PC-9 (cell line): ENCODE results near the gene TBC1D13. TPM values are rescaled to one million over a fixed set of nuclear protein-coding genes. Genes with fewer than 3 reads are reported as not detected.

Experiments used
- BruUV-seq: library from RNA; stranded (reverse); fragments of 400-500 nt; replicated peaks from 2 replicates; lab custom pipeline; 2021; lab: Mats Ljungman, UMichigan
- CTCF ChIA-PET: fragments of 300-600 bp; sonication (Branson Sonifier 250); formaldehyde crosslinking; loops from one replicate; lab custom pipeline; 2022; ENCODE audit warnings: antibody characterized with exemption; lab: Charles Lee
- POLR2A ChIA-PET: fragments of 300-600 bp; sonication (Branson Sonifier 250); formaldehyde crosslinking; loops from one replicate; lab custom pipeline; 2022; ENCODE audit warnings: antibody characterized with exemption; ENCODE audit not compliant: unreplicated experiment; lab: Charles Lee
- DNase-seq, 2 experiments: peaks; one replicate each; pipeline versions ENCODE4 v3.0.0 to v3.0.0-alpha.2; 2015 to 2022; ENCODE audit warnings: mixed read lengths in 1 of 2
- H2AFZ ChIP-seq: fragments of 200-600 bp; sonication (generic); 2 replicates; pipeline ENCODE4 v1.8.1; 2017; ENCODE audit warnings: antibody characterized with exemption
- H3F3A ChIP-seq: fragments of 200-600 bp; sonication (generic); 2 replicates; pipeline ENCODE4 v1.8.1; 2017; ENCODE audit warnings: antibody characterized with exemption, mild to moderate bottlenecking, low read depth; ENCODE audit not compliant: insufficient read depth
- H3K27ac ChIP-seq: fragments of 200-600 bp; sonication (generic); 2 replicates; pipeline ENCODE4 v1.6.1; 2016; ENCODE audit warnings: mixed run types
- H3K27me3 ChIP-seq: fragments of 200-600 bp; sonication (generic); 2 replicates; pipeline ENCODE4 v1.6.1; 2016; ENCODE audit warnings: low read depth, mixed run types; ENCODE audit not compliant: insufficient read depth
- H3K36me3 ChIP-seq: fragments of 200-600 bp; sonication (generic); 2 replicates; pipeline ENCODE4 v1.6.1; 2016; ENCODE audit warnings: low read depth, mixed run types
- H3K4me1 ChIP-seq: fragments of 200-600 bp; sonication (generic); replicated peaks from 2 replicates; pipeline ENCODE4 v1.6.1; 2016; ENCODE audit warnings: mixed run types; ENCODE audit not compliant: insufficient read depth
- H3K4me2 ChIP-seq: fragments of 200-600 bp; sonication (generic); 2 replicates; pipeline ENCODE4 v1.6.1; 2017; ENCODE audit warnings: mixed run types
- H3K4me3 ChIP-seq: fragments of 200-600 bp; sonication (generic); 2 replicates; pipeline ENCODE4 v1.6.1; 2016; ENCODE audit warnings: mixed run types
- H3K79me2 ChIP-seq: fragments of 200-600 bp; sonication (generic); 2 replicates; pipeline ENCODE4 v1.6.1; 2017; ENCODE audit warnings: low read depth, mixed run types
- H3K9me2 ChIP-seq: fragments of 200-600 bp; sonication (generic); 2 replicates; pipeline ENCODE4 v1.8.1; 2017; ENCODE audit warnings: mild to moderate bottlenecking; ENCODE audit not compliant: insufficient read depth
- H3K9me3 ChIP-seq: fragments of 200-600 bp; sonication (generic); 2 replicates; pipeline ENCODE4 v1.8.1; 2016; ENCODE audit warnings: low read depth; ENCODE audit not compliant: insufficient read depth
- H4K20me1 ChIP-seq: fragments of 200-600 bp; sonication (generic); 2 replicates; pipeline ENCODE4 v1.8.1; 2017; ENCODE audit not compliant: insufficient read depth
- EZH2 ChIP-seq: fragments of 200-600 bp; sonication (generic); IDR thresholded peaks from 2 replicates; pipeline ENCODE4 v1.8.0; 2017; ENCODE audit warnings: antibody characterized with exemption, low read depth
- intact Hi-C: fragments of 100-400 bp; cut with micrococcal nuclease; formaldehyde crosslinking; loops from one replicate; pipeline ENCODE4 v1.10.0; 2022; ENCODE audit not compliant: unreplicated experiment
- total RNA-seq: library from RNA; stranded (reverse); gene quantifications from 2 replicates; pipeline ENCODE4 v1.2.3, GENCODE V29; 2021
- TF ChIP-seq, protein P1 (sequence below): fragments of 200-600 bp; sonication (generic); conservative IDR thresholded peaks from 2 replicates; pipeline ENCODE4 v1.6.1; 2017; ENCODE audit warnings: mixed run types, antibody characterized with exemption, mild to moderate bottlenecking, moderate library complexity

TBC1D13 gene
- total RNA-seq, 1 experiment from 2014 or later, result 41.9 TPM

DNA sequence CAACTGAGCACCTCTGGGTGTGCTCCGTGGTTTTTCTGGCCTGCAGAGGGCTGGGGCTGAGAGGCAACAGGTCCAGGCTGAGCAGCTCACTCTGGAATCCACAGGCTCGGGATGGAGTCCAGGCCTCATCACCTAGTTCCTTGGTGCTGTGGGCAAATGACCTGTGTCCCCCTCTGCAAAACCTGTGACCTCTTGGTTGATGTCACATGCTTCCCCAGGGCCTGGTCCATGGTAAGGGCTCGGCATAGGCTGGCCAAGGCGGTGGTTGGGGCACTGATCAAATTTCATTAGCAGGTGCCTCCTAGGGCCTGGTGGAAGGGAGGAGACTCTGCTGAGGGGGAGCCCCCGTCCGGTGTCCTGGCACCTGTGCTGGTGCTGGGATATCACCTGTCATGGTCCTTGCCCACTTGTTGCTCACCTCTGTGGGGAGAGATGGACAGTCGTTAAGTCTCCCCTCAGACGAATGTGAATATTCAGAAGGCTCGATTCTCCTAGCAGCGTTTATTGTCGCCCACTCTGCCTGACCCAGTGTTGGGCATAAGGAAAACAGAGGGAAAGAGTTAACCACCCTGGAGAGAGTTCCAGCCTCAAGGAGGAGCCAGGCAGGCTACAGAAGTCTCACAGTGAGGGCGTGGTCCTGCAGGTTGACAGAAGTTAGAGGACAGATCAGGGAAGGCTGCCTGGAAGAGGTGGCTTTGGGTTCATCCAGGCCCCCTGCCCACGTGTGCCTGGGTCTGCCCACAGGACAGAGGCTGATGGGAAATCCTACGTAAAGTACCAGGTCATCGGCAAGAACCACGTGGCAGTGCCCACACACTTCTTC is 34.7 kb downstream of the TBC1D13 start:
- H3K27me3 ChIP-seq, result no peaks in the 10 kb centered on the region
- BruUV-seq, result no TSS peak
- no peaks in the 10 kb centered on the region for H3K9me3 ChIP-seq
- H3K9me2 ChIP-seq, result no peaks in the 10 kb centered on the region
- no peak overlapping the region for H2AFZ ChIP-seq
- peaks cover 5% of the 10 kb centered on the region; the same call in 1 of the 2 replicates for H4K20me1 ChIP-seq
- no peaks in the 10 kb centered on the region for H3K79me2 ChIP-seq
- intact Hi-C loops, result no loop called here
- ChIA-PET POLR2A (interaction anchor here (0.6 kb wide), 2 partner anchors 103 to 174 kb away, joined by 3 read pairs; no protein-coding TSS in a partner anchor), CTCF (no interaction called here)
- peaks cover 7% of the 10 kb centered on the region; the same call in 1 of the 2 replicates for H3K4me1 ChIP-seq
- no peak overlapping the region for H3K4me2 ChIP-seq
- DNase-seq, result no peak
- no peaks in the 10 kb centered on the region; the same call in 1 of the 2 replicates for H3K36me3 ChIP-seq
- TF ChIP-seq, protein P1, sequence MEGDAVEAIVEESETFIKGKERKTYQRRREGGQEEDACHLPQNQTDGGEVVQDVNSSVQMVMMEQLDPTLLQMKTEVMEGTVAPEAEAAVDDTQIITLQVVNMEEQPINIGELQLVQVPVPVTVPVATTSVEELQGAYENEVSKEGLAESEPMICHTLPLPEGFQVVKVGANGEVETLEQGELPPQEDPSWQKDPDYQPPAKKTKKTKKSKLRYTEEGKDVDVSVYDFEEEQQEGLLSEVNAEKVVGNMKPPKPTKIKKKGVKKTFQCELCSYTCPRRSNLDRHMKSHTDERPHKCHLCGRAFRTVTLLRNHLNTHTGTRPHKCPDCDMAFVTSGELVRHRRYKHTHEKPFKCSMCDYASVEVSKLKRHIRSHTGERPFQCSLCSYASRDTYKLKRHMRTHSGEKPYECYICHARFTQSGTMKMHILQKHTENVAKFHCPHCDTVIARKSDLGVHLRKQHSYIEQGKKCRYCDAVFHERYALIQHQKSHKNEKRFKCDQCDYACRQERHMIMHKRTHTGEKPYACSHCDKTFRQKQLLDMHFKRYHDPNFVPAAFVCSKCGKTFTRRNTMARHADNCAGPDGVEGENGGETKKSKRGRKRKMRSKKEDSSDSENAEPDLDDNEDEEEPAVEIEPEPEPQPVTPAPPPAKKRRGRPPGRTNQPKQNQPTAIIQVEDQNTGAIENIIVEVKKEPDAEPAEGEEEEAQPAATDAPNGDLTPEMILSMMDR, result no peak
- no peak for TF ChIP-seq EZH2
- no peak overlapping the region for H3K4me3 ChIP-seq
- no peak overlapping the region for H3K27ac ChIP-seq
- peaks cover 10% of the 10 kb centered on the region; the same call in 1 of the 2 replicates for H3F3A ChIP-seq

DNA sequence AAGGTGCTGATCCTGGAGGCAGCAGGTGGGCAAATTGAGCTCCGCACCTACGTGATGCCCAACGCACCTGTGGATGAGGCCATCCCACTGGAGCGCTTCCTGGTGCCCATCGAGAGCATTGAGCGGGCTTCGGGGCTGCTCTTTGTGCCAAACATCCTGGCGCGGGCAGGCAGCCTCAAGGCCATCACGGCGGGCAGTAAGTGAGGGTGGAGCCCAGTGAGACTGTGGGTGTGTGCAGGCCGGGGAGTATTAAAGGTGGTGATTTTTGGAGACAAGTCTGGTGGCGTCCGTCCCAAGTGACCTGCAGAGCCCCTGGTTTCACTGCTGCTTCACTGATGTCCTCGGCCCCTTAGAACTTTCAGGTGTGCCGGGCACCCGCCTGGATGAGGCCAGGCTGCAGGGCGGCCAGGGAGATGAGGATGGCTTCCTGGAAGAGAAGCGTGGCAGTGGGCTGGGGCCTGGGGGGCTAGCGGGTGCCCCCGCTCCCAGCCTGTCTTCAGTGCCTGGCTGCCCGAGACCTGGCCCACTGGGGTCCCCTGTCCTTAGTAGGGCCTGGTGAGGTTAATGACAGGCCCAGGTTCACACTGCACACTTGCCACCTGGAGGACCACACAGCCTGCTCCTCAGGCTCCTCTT is 35.5 kb downstream of the TBC1D13 start:
- POLR2A ChIA-PET, result interaction anchor here (0.6 kb wide), 1 partner anchor 102 kb away, joined by 3 read pairs; no protein-coding TSS in a partner anchor
- TF ChIP-seq, protein P1, result no peak
- TF ChIP-seq EZH2, result no peak
- Histone ChIP-seq H4K20me1 (peaks cover 5% of the 10 kb centered on the region; the same call in 1 of the 2 replicates), H3K4me1 (peaks cover 7% of the 10 kb centered on the region; the same call in 1 of the 2 replicates), H3K27ac (no peak overlapping the region), H3K27me3 (no peaks in the 10 kb centered on the region), H3K9me3 (no peaks in the 10 kb centered on the region), H3K79me2 (no peaks in the 10 kb centered on the region), H3K9me2 (no peaks in the 10 kb centered on the region), H3F3A (peaks cover 10% of the 10 kb centered on the region; the same call in 1 of the 2 replicates), H3K4me2 (no peak overlapping the region), H3K4me3 (no peak overlapping the region), H2AFZ (no peak overlapping the region), H3K36me3 (no peaks in the 10 kb centered on the region; the same call in 1 of the 2 replicates)
- no peak for DNase-seq
- BruUV-seq, result no TSS peak
- CTCF ChIA-PET, result no interaction called here
- intact Hi-C loops, result no loop called here

- peaks cover 10% of the 10 kb centered on the region; the same call in 1 of the 2 replicates for H3F3A ChIP-seq
- no peaks in the 10 kb centered on the region for H3K27me3 ChIP-seq
- H3K36me3 ChIP-seq, result no peaks in the 10 kb centered on the region; the same call in 1 of the 2 replicates
- H3K4me3 ChIP-seq, result no peak overlapping the region
- no peak for TF ChIP-seq EZH2
- TF ChIP-seq, protein P1, result no peak
- H3K9me2 ChIP-seq, result no peaks in the 10 kb centered on the region
- ChIA-PET CTCF (no interaction called here), POLR2A (interaction anchor here (0.6 kb wide), 1 partner anchor 35 kb away, joined by 4 read pairs; no protein-coding TSS in a partner anchor)
- intact Hi-C loops, result no loop called here
- no peaks in the 10 kb centered on the region for H3K9me3 ChIP-seq
- H2AFZ ChIP-seq, result no peak overlapping the region
- peaks cover 5% of the 10 kb centered on the region; the same call in 1 of the 2 replicates for H4K20me1 ChIP-seq
- H3K27ac ChIP-seq, result no peak overlapping the region
- H3K4me1 ChIP-seq, result peaks cover 12% of the 10 kb centered on the region
- no peak overlapping the region for H3K4me2 ChIP-seq
- BruUV-seq, result no TSS peak
- peaks cover 4% of the 10 kb centered on the region for H3K79me2 ChIP-seq
- DNase-seq, result no peak
These were observed 36.4 kb downstream of the TBC1D13 start for GRCh38 chr9:128823362-128823902.
